ENCODE results near the gene ATP13A5.

DNA sequence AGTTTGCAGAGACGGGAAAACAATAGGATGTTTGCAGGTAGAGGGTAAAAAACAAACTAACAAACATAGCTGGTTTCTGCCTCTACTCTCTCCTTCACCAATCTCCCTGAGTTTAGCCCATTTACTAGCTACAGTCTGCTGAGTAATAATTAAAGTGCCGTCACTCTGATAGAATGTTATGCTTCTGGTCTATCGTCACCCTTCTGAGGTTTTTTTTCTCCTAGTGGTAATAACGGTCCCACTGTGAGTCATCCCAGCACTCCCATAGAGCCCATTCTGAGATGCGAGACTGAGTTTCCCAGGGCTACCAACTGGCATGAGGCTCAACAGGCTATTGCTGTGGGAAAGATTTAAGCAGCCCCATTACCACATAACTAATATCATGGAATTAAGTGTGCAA, 81.1 kb downstream of the ATP13A5 start:
- no peak for TF ChIP-seq CTCF (IDR thresholded peaks at IDR 0.05)
- no peak for TF ChIP-seq POLR2A (IDR thresholded peaks at IDR 0.05)

All from body of pancreas (tissue), 4 donors.